Esophagus muscularis mucosa (tissue), 4 donors: ENCODE results near the gene SLC9A6.

ENCODE experiments used
- CTCF ChIP-seq, 3 experiments: fragments of 200-600 bp in 2 of 3; fragments of 450-650 bp in 1 of 3; sonication (generic) in 2 of 3; IDR thresholded peaks; one replicate each; pipeline ENCODE4 v1.5.1; 2017 to 2019; ENCODE audit warnings: antibody characterized with exemption in 3 of 3, mild to moderate bottlenecking in 2 of 3, moderate library complexity in 1 of 3
- EP300 ChIP-seq: sonication (generic); formaldehyde crosslinking; IDR thresholded peaks from one replicate; pipeline ENCODE4 v1.6.1; 2017; ENCODE audit warnings: antibody characterized with exemption
- POLR2A ChIP-seq: fragments of 450-650 bp; IDR thresholded peaks from one replicate; pipeline ENCODE4 v1.6.1; 2017; ENCODE audit warnings: antibody characterized with exemption, moderate library complexity, mild to moderate bottlenecking, low read depth
- POLR2AphosphoS5 ChIP-seq, 2 donors: sonication (generic); formaldehyde crosslinking; IDR thresholded peaks; one replicate each; pipeline ENCODE4 v1.6.1; 2017; ENCODE audit warnings: antibody characterized with exemption in 2 of 2

- TF ChIP-seq CTCF (IDR thresholded peaks at IDR 0.05) (no peak), POLR2A (no peak), POLR2AphosphoS5 (IDR thresholded peaks at IDR 0.05) (no peak), EP300 (no peak)
These were observed 707 bp downstream of the SLC9A6 start for GRCh38 chrX:135985973-135986310.
